Neural cell (in vitro differentiated cells): ENCODE data around the gene KIAA1958.

Experiments
- EZH2 ChIP-seq: fragments of 200-600, 300-800 bp; shearing (Covaris generic), sonication (generic); IDR thresholded peaks from 2 replicates; pipeline ENCODE4 v1.6.1; 2014; ENCODE audit warnings: antibody characterized with exemption, low read length, borderline replicate concordance, mild to moderate bottlenecking; ENCODE audit not compliant: insufficient read depth, poor library complexity, severe bottlenecking
- POLR2AphosphoS5 ChIP-seq: IDR thresholded peaks from 2 replicates; pipeline ENCODE4 v1.6.1; 2012
- REST ChIP-seq: IDR thresholded peaks from 2 replicates; pipeline ENCODE4 v1.6.1; 2012; ENCODE audit warnings: borderline replicate concordance
- SMC3 ChIP-seq: fragments of 450-650 bp; conservative IDR thresholded peaks from 2 replicates; pipeline ENCODE4 v1.6.1; 2014; ENCODE audit warnings: antibody characterized with exemption, mild to moderate bottlenecking, moderate library complexity; ENCODE audit not compliant: poor library complexity
- TAF1 ChIP-seq: IDR thresholded peaks from 2 replicates; pipeline ENCODE4 v1.6.1; 2012; ENCODE audit warnings: low read depth
- TF ChIP-seq, protein P1 (sequence below): fragments of 450-650 bp; IDR thresholded peaks from 2 replicates; pipeline ENCODE4 v1.5.1; 2014; ENCODE audit warnings: antibody characterized with exemption, mild to moderate bottlenecking, moderate library complexity; ENCODE audit not compliant: poor library complexity, severe bottlenecking

GRCh38 chr9:112542593-112543292 is 56.1 kb downstream of the KIAA1958 start:
- TF ChIP-seq, protein P1, sequence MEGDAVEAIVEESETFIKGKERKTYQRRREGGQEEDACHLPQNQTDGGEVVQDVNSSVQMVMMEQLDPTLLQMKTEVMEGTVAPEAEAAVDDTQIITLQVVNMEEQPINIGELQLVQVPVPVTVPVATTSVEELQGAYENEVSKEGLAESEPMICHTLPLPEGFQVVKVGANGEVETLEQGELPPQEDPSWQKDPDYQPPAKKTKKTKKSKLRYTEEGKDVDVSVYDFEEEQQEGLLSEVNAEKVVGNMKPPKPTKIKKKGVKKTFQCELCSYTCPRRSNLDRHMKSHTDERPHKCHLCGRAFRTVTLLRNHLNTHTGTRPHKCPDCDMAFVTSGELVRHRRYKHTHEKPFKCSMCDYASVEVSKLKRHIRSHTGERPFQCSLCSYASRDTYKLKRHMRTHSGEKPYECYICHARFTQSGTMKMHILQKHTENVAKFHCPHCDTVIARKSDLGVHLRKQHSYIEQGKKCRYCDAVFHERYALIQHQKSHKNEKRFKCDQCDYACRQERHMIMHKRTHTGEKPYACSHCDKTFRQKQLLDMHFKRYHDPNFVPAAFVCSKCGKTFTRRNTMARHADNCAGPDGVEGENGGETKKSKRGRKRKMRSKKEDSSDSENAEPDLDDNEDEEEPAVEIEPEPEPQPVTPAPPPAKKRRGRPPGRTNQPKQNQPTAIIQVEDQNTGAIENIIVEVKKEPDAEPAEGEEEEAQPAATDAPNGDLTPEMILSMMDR: no peak
- no peak for TF ChIP-seq SMC3
- no peak for TF ChIP-seq POLR2AphosphoS5
- no peak for TF ChIP-seq TAF1
- TF ChIP-seq REST: no peak
- no peak for TF ChIP-seq EZH2
